Esophagus muscularis mucosa (tissue), 3 donors: ENCODE measurements around the gene IFNLR1.

Experiments used
- CTCF ChIP-seq, 3 experiments: fragments of 200-600 bp in 2 of 3; fragments of 450-650 bp in 1 of 3; sonication (generic) in 2 of 3; IDR thresholded peaks; one replicate each; pipeline ENCODE4 v1.5.1; 2017 to 2019; ENCODE audit warnings: antibody characterized with exemption in 3 of 3, mild to moderate bottlenecking in 2 of 3, moderate library complexity in 1 of 3
- POLR2A ChIP-seq: fragments of 450-650 bp; IDR thresholded peaks from one replicate; pipeline ENCODE4 v1.6.1; 2017; ENCODE audit warnings: antibody characterized with exemption, moderate library complexity, mild to moderate bottlenecking, low read depth

GRCh38 chr1:24107462-24108138, 79.5 kb downstream of the IFNLR1 start:
- TF ChIP-seq CTCF (IDR thresholded peaks at IDR 0.05) (no peak), POLR2A (no peak)
